ENCODE measurements around the gene LOC101059915.

The LOC101059915 gene

GRCh38 chrX:71667328-71668247, at the start of gene LOC101059915:
Gene LOC101059915, plus strand, starts transcription at chrX:71667546.
- H3K27ac ChIP-seq, result no peak within 1 kb of the TSS
- TF ChIP-seq CTCF (conservative IDR thresholded peaks at IDR 0.05), result no peak
- no peak for TF ChIP-seq ZFX (IDR thresholded peaks at IDR 0.05)

GRCh38 chrX:71617742-71618141, 49.6 kb upstream of the LOC101059915 start:
- no peak overlapping the region for H3K27ac ChIP-seq
- TF ChIP-seq CTCF (conservative IDR thresholded peaks at IDR 0.05) (no peak), ZFX (IDR thresholded peaks at IDR 0.05) (no peak)

- H3K27ac ChIP-seq, result no peak within 1 kb of the TSS
- TF ChIP-seq ZFX (IDR thresholded peaks at IDR 0.05) (no peak), CTCF (conservative IDR thresholded peaks at IDR 0.05) (no peak)
Measured at GRCh38 chrX:71618303-71618721, 49.0 kb upstream of the LOC101059915 start, which contains the start of gene CXCR3. Gene CXCR3, minus strand, starts transcription at chrX:71618511. Its CDS starts 62 bp downstream, at chrX:71618449.

- no peak for TF ChIP-seq ZFX (IDR thresholded peaks at IDR 0.05)
- TF ChIP-seq CTCF (conservative IDR thresholded peaks at IDR 0.05), result no peak
- H3K27ac ChIP-seq, result no peak overlapping the region
Measured at GRCh38 chrX:71618787-71619186, 48.6 kb upstream of the LOC101059915 start.

- H3K27ac ChIP-seq, result no peak overlapping the region
- no peak for TF ChIP-seq ZFX (IDR thresholded peaks at IDR 0.05)
- TF ChIP-seq CTCF (conservative IDR thresholded peaks at IDR 0.05), result no peak
Measured at GRCh38 chrX:71619193-71619592, 48.2 kb upstream of the LOC101059915 start.

- no peak overlapping the region for H3K27ac ChIP-seq
- TF ChIP-seq CTCF (conservative IDR thresholded peaks at IDR 0.05) (no peak), ZFX (IDR thresholded peaks at IDR 0.05) (no peak)
Measured at GRCh38 chrX:71619986-71620385, 47.4 kb upstream of the LOC101059915 start.

- H3K27ac ChIP-seq, result peak overlapping the region; percentile 86
- TF ChIP-seq ZFX (IDR thresholded peaks at IDR 0.05), result no peak
- no peak for TF ChIP-seq CTCF (conservative IDR thresholded peaks at IDR 0.05)
Measured at GRCh38 chrX:71621603-71622002, 45.7 kb upstream of the LOC101059915 start.

Data from C4-2B (cell line).